CD14-positive monocyte (primary cell): Measurements from ENCODE around the gene F2. TPM values are rescaled to one million over a fixed set of nuclear protein-coding genes. Genes with fewer than 3 reads are reported as not detected.

Experiments used
- DNase-seq, 3 donors: peaks; one replicate each; pipeline ENCODE4 v3.0.0-alpha.2; 2011 to 2022
- H2AFZ ChIP-seq: 2 replicates; pipeline ENCODE4 v1.6.0; 2012; ENCODE audit warnings: mild to moderate bottlenecking, low read depth, low read length, inconsistent platforms; ENCODE audit not compliant: insufficient read depth, poor library complexity, severe bottlenecking
- H3K27ac ChIP-seq, 2 donors: 1 replicate in 1 of 2; 2 replicates in 1 of 2; pipeline ENCODE4 v1.5.1; 2012 to 2013; ENCODE audit warnings: low read length in 2 of 2, control low read depth in 1 of 2, inconsistent platforms in 1 of 2, low read depth in 1 of 2, mild to moderate bottlenecking in 1 of 2
- H3K27me3 ChIP-seq, 2 donors: one replicate each; pipeline versions ENCODE4 v1.6.0 to v1.6.1; 2011 to 2013; ENCODE audit warnings: low read length in 2 of 2; ENCODE audit not compliant: control insufficient read depth in 2 of 2, insufficient read depth in 2 of 2
- H3K36me3 ChIP-seq, 2 donors: replicated peaks in 1 of 2; 1 replicate in 1 of 2; 2 replicates in 1 of 2; pipeline versions ENCODE4 v1.5.1 to v1.6.1; 2012 to 2013; ENCODE audit warnings: low read length in 2 of 2, control low read depth in 1 of 2, inconsistent platforms in 1 of 2, mild to moderate bottlenecking in 1 of 2; ENCODE audit not compliant: insufficient read depth in 2 of 2, control insufficient read depth in 1 of 2
- H3K4me1 ChIP-seq, 2 donors: 1 replicate in 1 of 2; 2 replicates in 1 of 2; pipeline versions ENCODE4 v1.5.1 to v1.6.1; 2012 to 2013; ENCODE audit warnings: low read length in 2 of 2, control low read depth in 1 of 2, inconsistent platforms in 1 of 2, mild to moderate bottlenecking in 1 of 2, moderate library complexity in 1 of 2; ENCODE audit not compliant: insufficient read depth in 2 of 2, control insufficient read depth in 1 of 2
- H3K4me2 ChIP-seq: replicated peaks from 2 replicates; pipeline ENCODE3; 2012; ENCODE audit warnings: low read length, moderate library complexity, mild to moderate bottlenecking; ENCODE audit not compliant: poor library complexity, severe bottlenecking; ENCODE audit errors: extremely low read depth
- H3K4me3 ChIP-seq, 3 experiments: fragments of 200-600 bp in 1 of 3; sonication (generic) in 1 of 3; replicated peaks in 1 of 3; 1 replicate in 2 of 3; 2 replicates in 1 of 3; pipeline ENCODE4 v1.5.1; 2011 to 2013; ENCODE audit warnings: low read length in 3 of 3, mild to moderate bottlenecking in 3 of 3, control low read depth in 2 of 3, low read depth in 2 of 3, inconsistent platforms in 1 of 3, moderate library complexity in 1 of 3
- H3K79me2 ChIP-seq: 2 replicates; pipeline ENCODE4 v1.6.0; 2012; ENCODE audit warnings: mild to moderate bottlenecking, control low read depth, inconsistent platforms, low read length, moderate library complexity; ENCODE audit not compliant: insufficient read depth
- H3K9ac ChIP-seq: 2 replicates; pipeline ENCODE4 v1.6.0; 2017; ENCODE audit warnings: low read length, mild to moderate bottlenecking; ENCODE audit not compliant: insufficient read depth, poor library complexity, severe bottlenecking
- H3K9me3 ChIP-seq, 2 donors: replicated peaks in 1 of 2; 1 replicate in 1 of 2; 2 replicates in 1 of 2; pipeline versions ENCODE4 v1.5.1 to v1.6.1; 2012 to 2013; ENCODE audit warnings: low read length in 2 of 2, control low read depth in 1 of 2; ENCODE audit not compliant: control insufficient read depth in 1 of 2, insufficient read depth in 1 of 2
- H4K20me1 ChIP-seq: 2 replicates; pipeline ENCODE4 v1.6.0; 2012; ENCODE audit warnings: mild to moderate bottlenecking, low read length, control low read depth, moderate library complexity; ENCODE audit not compliant: insufficient read depth
- H3K27ac Mint-ChIP-seq, 7 donors: one replicate each; pipeline ENCODE4 v1.8.0; 2020; ENCODE audit warnings: mild to moderate bottlenecking in 7 of 7, mixed read lengths in 7 of 7, moderate library complexity in 6 of 7, inconsistent platforms in 2 of 7
- H3K27me3 Mint-ChIP-seq, 3 donors: one replicate each; pipeline ENCODE4 v1.8.0; 2021 to 2022; ENCODE audit warnings: low read depth in 3 of 3, mild to moderate bottlenecking in 3 of 3, mixed read lengths in 3 of 3, moderate library complexity in 3 of 3, inconsistent platforms in 1 of 3
- H3K36me3 Mint-ChIP-seq, 2 donors: one replicate each; pipeline ENCODE4 v1.8.0; 2020; ENCODE audit warnings: mixed read lengths in 2 of 2, inconsistent platforms in 1 of 2, mild to moderate bottlenecking in 1 of 2
- H3K4me1 Mint-ChIP-seq: one replicate; pipeline ENCODE4 v1.8.0; 2020; ENCODE audit warnings: mild to moderate bottlenecking, mixed read lengths
- H3K4me3 Mint-ChIP-seq, 2 donors: one replicate each; pipeline ENCODE4 v1.8.0; 2020; ENCODE audit warnings: mild to moderate bottlenecking in 2 of 2, mixed read lengths in 2 of 2, moderate library complexity in 1 of 2
- H3K9me3 Mint-ChIP-seq, 7 donors: one replicate each; pipeline ENCODE4 v1.8.0; 2020 to 2022; ENCODE audit warnings: mixed read lengths in 7 of 7, mild to moderate bottlenecking in 6 of 7, moderate library complexity in 6 of 7, inconsistent platforms in 2 of 7
- WGBS: methylation state at CpG from one replicate; pipeline ENCODE4 v1.1.5; 2013; ENCODE audit warnings: missing lambda C conversion rate; ENCODE audit not compliant: insufficient coverage; 5-methylcytosine and 5-hydroxymethylcytosine counted together
- intact Hi-C, 2 donors: fragments of 100-400 bp; cut with micrococcal nuclease; formaldehyde crosslinking; loops; one replicate each; pipeline versions ENCODE4 v1.15.0 to v1.15.1; 2023
- polyA plus RNA-seq, 3 donors: library from polyadenylated mRNA; depleted of rRNA in 1 of 3; unstranded in 2 of 3; stranded (reverse) in 1 of 3; fragments of 300-500 nt in 2 of 3; fragments of >200 nt in 1 of 3; fragmentation: Illumina TruSeq in 2 of 3; gene quantifications; 1 replicate in 2 of 3; 2 replicates in 1 of 3; pipeline ENCODE4 v1.2.3, GENCODE V29; 2012 to 2021
- TF ChIP-seq, protein P1 (sequence below): fragments of 200-600 bp; IDR thresholded peaks from one replicate; pipeline ENCODE4 v1.8.0; 2022; ENCODE audit warnings: antibody characterized with exemption, mild to moderate bottlenecking

The F2 gene
- polyA plus RNA-seq, 3 donors: not detected

DNA sequence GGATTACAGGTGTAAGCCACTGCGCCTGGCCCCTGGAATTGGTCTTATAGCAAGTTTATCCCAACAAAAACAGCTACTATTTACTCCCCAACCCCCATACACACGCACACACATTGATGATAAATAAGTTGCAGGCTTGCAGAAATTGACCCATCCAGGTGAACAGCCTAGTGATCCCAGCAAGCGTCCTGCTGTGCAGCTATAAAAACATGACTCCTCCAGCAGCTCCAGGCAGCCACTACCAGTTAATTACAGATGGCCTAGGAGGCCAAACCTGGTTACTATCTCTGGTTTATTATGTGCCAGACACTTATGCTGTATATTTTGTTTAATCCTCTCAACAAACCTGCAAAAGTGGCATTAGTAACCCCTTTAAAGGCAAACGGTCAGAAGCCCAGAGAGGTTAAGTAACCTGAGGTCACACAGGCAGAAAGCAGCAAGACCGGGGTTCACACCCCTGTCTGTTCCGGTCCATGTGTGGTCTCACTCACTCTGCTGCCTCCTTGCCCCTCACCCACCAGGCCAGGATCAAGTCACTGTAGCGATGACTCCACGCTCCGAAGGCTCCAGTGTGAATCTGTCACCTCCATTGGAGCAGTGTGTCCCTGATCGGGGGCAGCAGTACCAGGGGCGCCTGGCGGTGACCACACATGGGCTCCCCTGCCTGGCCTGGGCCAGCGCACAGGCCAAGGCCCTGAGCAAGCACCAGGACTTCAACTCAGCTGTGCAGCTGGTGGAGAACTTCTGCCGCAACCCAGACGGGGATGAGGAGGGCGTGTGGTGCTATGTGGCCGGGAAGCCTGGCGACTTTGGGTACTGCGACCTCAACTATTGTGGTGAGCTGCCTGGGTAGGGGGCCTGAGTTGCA lies 6.6 kb downstream of the F2 start:
- Mint-ChIP-seq H3K9me3 (peaks cover 0 to 3% (median 0%) of the 10 kb centered on the region in 7 donors), H3K36me3 (no peaks in the 10 kb centered on the region), H3K4me3 (no peak overlapping the region), H3K4me1 (peaks cover 6% of the 10 kb centered on the region), H3K27ac (no peak overlapping the region), H3K27me3 (peaks cover 0 to 8% (median 7%) of the 10 kb centered on the region in 3 donors)
- Histone ChIP-seq H2AFZ (no peak overlapping the region), H3K79me2 (no peaks in the 10 kb centered on the region), H3K4me2 (no peak overlapping the region), H3K4me1 (no peaks in the 10 kb centered on the region), H3K27me3 (no peaks in the 10 kb centered on the region), H3K27ac (no peak overlapping the region), H4K20me1 (no peaks in the 10 kb centered on the region), H3K9ac (no peak overlapping the region), H3K9me3 (no peaks in the 10 kb centered on the region), H3K4me3 (no peak overlapping the region), H3K36me3 (no peaks in the 10 kb centered on the region)
- intact Hi-C loops: no loop called here
- WGBS: 95% methylated on average over 17 of the region's 19 CpGs
- TF ChIP-seq, protein P1, sequence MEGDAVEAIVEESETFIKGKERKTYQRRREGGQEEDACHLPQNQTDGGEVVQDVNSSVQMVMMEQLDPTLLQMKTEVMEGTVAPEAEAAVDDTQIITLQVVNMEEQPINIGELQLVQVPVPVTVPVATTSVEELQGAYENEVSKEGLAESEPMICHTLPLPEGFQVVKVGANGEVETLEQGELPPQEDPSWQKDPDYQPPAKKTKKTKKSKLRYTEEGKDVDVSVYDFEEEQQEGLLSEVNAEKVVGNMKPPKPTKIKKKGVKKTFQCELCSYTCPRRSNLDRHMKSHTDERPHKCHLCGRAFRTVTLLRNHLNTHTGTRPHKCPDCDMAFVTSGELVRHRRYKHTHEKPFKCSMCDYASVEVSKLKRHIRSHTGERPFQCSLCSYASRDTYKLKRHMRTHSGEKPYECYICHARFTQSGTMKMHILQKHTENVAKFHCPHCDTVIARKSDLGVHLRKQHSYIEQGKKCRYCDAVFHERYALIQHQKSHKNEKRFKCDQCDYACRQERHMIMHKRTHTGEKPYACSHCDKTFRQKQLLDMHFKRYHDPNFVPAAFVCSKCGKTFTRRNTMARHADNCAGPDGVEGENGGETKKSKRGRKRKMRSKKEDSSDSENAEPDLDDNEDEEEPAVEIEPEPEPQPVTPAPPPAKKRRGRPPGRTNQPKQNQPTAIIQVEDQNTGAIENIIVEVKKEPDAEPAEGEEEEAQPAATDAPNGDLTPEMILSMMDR: no peak
- no peak for DNase-seq

DNA sequence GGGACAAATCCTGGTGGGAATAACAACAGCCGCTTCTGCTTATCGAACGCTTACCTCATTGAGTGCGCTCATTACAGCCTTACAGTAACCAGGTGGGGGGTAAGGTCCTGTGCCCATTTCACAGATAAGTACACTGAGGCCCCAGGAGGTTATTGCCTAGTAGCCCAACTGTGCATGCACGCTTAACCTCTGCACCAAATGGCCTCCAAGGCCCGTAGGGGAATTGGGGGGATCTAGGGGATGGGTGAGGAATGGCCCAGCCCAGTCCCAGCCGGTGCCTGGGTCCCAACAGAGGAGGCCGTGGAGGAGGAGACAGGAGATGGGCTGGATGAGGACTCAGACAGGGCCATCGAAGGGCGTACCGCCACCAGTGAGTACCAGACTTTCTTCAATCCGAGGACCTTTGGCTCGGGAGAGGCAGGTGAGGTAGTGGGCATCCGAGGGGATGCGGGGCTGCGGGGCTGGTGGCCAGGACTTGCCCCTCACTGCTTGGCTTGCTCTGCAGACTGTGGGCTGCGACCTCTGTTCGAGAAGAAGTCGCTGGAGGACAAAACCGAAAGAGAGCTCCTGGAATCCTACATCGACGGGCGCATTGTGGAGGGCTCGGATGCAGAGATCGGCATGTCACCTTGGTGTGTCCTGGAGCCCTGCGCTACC lies 7.3 kb downstream of the F2 start:
- H3K27ac Mint-ChIP-seq: no peak overlapping the region
- H3K9me3 Mint-ChIP-seq: peaks cover 0 to 3% (median 0%) of the 10 kb centered on the region in 7 donors
- Histone ChIP-seq H4K20me1 (no peaks in the 10 kb centered on the region), H3K27me3 (no peaks in the 10 kb centered on the region), H3K9ac (no peak overlapping the region), H3K79me2 (no peaks in the 10 kb centered on the region), H3K4me2 (no peak overlapping the region), H3K4me3 (no peak overlapping the region), H3K9me3 (no peaks in the 10 kb centered on the region), H3K36me3 (no peaks in the 10 kb centered on the region), H3K27ac (no peak overlapping the region), H3K4me1 (no peaks in the 10 kb centered on the region), H2AFZ (no peak overlapping the region)
- intact Hi-C loops: no loop called here
- H3K4me3 Mint-ChIP-seq: no peak overlapping the region
- peaks cover 0 to 7% (median 6%) of the 10 kb centered on the region in 3 donors for H3K27me3 Mint-ChIP-seq
- no peak for DNase-seq
- 96% methylated on average over 26 of the region's 26 CpGs for WGBS
- peaks cover 6% of the 10 kb centered on the region for H3K4me1 Mint-ChIP-seq
- no peaks in the 10 kb centered on the region for H3K36me3 Mint-ChIP-seq
- TF ChIP-seq, protein P1: no peak
